Measurements from ENCODE around the gene RPS6KA1. TPM values are rescaled to one million over a fixed set of nuclear protein-coding genes. Genes with fewer than 3 reads are reported as not detected.

RPS6KA1 gene
- total RNA-seq, 4 donors from 2014 or later = 153 to 202 (median 174) TPM

DNA sequence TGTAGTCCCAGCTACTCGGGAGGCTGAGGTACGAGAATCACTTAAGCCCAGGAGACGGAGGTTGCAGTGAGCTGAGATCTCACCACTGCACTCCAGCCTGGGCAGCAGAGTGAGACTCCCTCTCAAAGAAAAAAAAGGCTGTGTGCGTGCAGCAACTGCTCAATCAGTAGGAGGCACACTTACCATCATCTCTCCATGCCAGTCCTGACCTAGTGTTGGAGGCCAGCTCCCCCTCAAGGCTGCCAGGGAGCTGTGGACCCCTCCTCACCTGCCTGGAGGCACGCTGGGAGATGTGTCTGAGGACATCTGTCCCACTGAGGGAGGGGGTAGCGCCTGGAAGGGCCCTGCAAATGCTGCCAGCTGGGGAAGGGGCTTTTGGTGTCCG, 11.9 kb downstream of the RPS6KA1 start:
- H3K27ac ChIP-seq = peak overlapping the region; percentile 61 to 85 (median 78)
- in situ Hi-C loops (cut with MboI; ENCODE audit: low pct_ligation_motif_present in 1 of 4, low pct_unique_long_range_greater_than_20kb in 1 of 4, low sequenced_read_pairs in 3 of 4) (no loop called here), intact Hi-C loops (cut with DNase I; ENCODE audit: low total_unique reads) (no loop called here)
- peaks cover 9 to 45% (median 14%) of the 10 kb centered on the region in 4 donors for H3K4me1 ChIP-seq
- no peaks in the 10 kb centered on the region for H3K36me3 ChIP-seq
- no peaks in the 10 kb centered on the region for H3K27me3 ChIP-seq
- TF ChIP-seq, protein P1, sequence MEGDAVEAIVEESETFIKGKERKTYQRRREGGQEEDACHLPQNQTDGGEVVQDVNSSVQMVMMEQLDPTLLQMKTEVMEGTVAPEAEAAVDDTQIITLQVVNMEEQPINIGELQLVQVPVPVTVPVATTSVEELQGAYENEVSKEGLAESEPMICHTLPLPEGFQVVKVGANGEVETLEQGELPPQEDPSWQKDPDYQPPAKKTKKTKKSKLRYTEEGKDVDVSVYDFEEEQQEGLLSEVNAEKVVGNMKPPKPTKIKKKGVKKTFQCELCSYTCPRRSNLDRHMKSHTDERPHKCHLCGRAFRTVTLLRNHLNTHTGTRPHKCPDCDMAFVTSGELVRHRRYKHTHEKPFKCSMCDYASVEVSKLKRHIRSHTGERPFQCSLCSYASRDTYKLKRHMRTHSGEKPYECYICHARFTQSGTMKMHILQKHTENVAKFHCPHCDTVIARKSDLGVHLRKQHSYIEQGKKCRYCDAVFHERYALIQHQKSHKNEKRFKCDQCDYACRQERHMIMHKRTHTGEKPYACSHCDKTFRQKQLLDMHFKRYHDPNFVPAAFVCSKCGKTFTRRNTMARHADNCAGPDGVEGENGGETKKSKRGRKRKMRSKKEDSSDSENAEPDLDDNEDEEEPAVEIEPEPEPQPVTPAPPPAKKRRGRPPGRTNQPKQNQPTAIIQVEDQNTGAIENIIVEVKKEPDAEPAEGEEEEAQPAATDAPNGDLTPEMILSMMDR (IDR thresholded peaks at IDR 0.05) = no peak
- TF ChIP-seq POLR2A (IDR thresholded peaks at IDR 0.05) (no peak), POLR2AphosphoS5 (IDR thresholded peaks at IDR 0.05) (no peak), EP300 (IDR thresholded peaks at IDR 0.05; ENCODE audit: low read depth) (no peak)
- H3K9me3 ChIP-seq = no peaks in the 10 kb centered on the region
- no peak overlapping the region for H3K4me3 ChIP-seq
- DNase-seq = no peak
- 76% methylated on average over 6 of the region's 7 CpGs; no CpG with 5 or more reads in 1 of the 2 donors for WGBS, 2 donors (ENCODE audit: low coverage in 1 of 2)

DNA sequence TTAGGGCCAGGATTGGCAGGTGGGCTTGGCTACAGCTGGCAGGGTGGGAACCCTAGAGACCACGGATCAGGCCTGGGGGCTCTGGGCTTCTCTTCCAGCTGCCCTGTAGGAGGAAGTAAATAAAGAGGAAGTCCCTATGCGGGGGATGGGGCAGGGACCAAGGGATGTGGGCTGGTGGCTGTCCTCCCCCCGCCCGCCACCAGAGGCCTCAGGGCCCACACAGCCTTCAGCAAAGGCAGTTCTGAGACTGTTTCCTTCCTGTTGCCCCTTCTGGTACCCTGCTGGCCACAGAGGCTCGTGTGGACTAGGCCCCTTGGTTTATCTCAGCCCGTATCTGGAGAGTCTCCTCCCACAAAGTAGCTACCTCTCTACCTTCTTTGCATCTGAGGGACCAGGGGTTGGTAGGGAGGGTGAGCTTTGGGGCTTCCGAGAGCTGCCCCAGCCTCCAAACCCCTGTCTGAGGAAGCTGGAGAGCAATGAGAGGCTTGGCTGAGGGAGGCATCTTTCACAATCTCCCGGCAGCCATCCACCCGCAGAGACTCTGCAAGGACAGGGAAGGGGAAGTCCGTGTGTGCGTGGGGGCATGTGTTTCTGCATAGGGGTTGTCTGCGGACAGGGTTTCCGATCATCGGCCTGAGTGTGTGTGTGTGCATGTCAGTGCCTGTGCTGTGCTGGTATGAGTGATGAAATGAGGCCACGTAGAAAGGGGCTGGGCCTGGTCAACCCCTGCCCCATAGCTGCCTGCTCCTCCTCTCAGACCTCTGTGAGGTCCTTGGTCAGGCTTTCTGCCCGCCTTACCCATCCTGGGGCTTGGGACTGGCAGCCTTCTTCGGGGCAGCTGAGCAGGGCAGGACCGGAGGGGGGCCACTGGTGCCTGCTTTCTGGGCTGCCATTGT, 12.5 kb downstream of the RPS6KA1 start:
- H3K4me1 ChIP-seq = peaks cover 9 to 44% (median 11%) of the 10 kb centered on the region in 4 donors
- in situ Hi-C loops (cut with MboI; ENCODE audit: low pct_ligation_motif_present in 1 of 4, low pct_unique_long_range_greater_than_20kb in 1 of 4, low sequenced_read_pairs in 3 of 4) (no loop called here), intact Hi-C loops (cut with DNase I; ENCODE audit: low total_unique reads) (no loop called here)
- peak; percentile 81 for DNase-seq
- no peaks in the 10 kb centered on the region for H3K36me3 ChIP-seq
- H3K27me3 ChIP-seq = no peaks in the 10 kb centered on the region
- peak overlapping the region in 1 of 4 donors; percentile 3 for H3K4me3 ChIP-seq
- TF ChIP-seq, protein P1 (IDR thresholded peaks at IDR 0.05) = peak; percentile 23 to 57 (median 26)
- peak; percentile 30 for TF ChIP-seq POLR2A (IDR thresholded peaks at IDR 0.05)
- TF ChIP-seq POLR2AphosphoS5 (IDR thresholded peaks at IDR 0.05) = peak in 1 of 3 donors; percentile 4
- no peak for TF ChIP-seq EP300 (IDR thresholded peaks at IDR 0.05; ENCODE audit: low read depth)
- WGBS, 2 donors (ENCODE audit: low coverage in 1 of 2) = 44 to 50% methylated on average over 3 to 18 of the region's 18 CpGs
- no peaks in the 10 kb centered on the region for H3K9me3 ChIP-seq
- H3K27ac ChIP-seq = peak overlapping the region; percentile 61 to 85 (median 78)

DNA sequence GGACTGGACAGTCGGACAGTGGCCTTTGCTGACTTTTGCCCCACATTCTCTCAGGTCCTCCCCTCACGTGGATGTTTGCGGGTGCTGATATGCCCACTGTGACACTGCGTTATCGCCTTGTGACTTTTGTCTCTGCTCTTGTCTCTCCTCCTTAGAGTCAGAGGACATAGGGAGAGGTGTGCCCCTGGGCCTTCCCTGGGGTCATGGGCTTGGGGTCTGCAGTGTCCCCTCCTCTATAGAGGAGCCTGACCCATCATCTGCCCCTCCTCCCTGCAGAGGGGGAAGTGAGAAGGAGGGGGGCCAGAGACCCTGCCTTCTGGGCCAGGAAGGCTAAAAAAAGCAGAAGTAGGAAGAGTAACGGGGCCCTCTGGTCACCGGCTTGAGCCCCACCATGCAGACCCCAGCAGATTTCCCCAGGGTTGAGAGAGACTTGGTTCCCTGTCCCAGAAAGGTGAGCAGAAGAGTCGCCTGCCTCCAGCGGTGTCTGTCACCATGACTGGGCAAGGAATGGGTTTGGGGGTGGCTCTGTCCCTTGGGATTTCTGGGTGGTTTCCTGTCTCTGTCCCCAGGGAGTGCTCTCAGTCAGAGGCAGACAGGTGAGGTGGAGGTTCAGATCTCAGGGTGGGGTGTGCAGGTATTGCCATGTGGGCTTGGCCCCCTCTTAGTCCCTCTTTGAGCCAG, 13.3 kb downstream of the RPS6KA1 start:
- peak overlapping the region in 1 of 4 donors; percentile 10 for H3K4me3 ChIP-seq
- no peak for DNase-seq
- H3K4me1 ChIP-seq = peaks cover under 1 to 41% (median 5%) of the 10 kb centered on the region in 4 donors
- no peaks in the 10 kb centered on the region for H3K9me3 ChIP-seq
- H3K36me3 ChIP-seq = no peaks in the 10 kb centered on the region
- peak overlapping the region; percentile 61 to 85 (median 78) for H3K27ac ChIP-seq
- WGBS, 2 donors (ENCODE audit: low coverage in 1 of 2) = 58% methylated on average over 9 of the region's 9 CpGs; no CpG with 5 or more reads in 1 of the 2 donors
- in situ Hi-C loops (cut with MboI; ENCODE audit: low pct_ligation_motif_present in 1 of 4, low pct_unique_long_range_greater_than_20kb in 1 of 4, low sequenced_read_pairs in 3 of 4) = no loop called here
- intact Hi-C loops (cut with DNase I; ENCODE audit: low total_unique reads) = no loop called here
- no peaks in the 10 kb centered on the region for H3K27me3 ChIP-seq
- no peak for TF ChIP-seq POLR2A (IDR thresholded peaks at IDR 0.05)
- no peak for TF ChIP-seq EP300 (IDR thresholded peaks at IDR 0.05; ENCODE audit: low read depth)
- TF ChIP-seq, protein P1 (IDR thresholded peaks at IDR 0.05) = no peak
- TF ChIP-seq POLR2AphosphoS5 (IDR thresholded peaks at IDR 0.05) = no peak

DNA sequence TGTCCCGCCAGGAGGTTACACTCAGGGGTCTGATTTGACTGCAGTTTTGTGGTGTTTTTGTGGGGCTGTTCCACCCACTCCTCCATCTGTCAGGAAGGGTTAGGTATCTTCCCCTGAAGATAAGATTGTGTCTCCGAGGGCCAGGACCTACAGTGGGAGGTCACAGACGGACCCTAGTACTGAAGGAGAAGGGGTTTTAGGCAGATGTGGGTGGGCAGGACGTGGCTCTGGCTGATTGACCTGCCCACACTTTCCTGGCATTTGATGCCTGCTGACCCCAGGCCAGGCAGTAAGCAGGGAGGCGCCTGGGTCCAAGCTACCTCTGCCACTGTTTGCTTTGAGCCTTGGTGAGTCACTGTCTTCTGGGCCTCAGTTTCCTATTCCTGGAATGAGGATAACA, 13.9 kb downstream of the RPS6KA1 start:
- DNase-seq = no peak

More for the DNA sequence above, 13.9 kb downstream of the RPS6KA1 start:
- H3K4me1 ChIP-seq = peaks cover 0 to 37% (median 5%) of the 10 kb centered on the region in 4 donors
- no peaks in the 10 kb centered on the region for H3K9me3 ChIP-seq
- intact Hi-C loops (cut with DNase I; ENCODE audit: low total_unique reads) (no loop called here), in situ Hi-C loops (cut with MboI; ENCODE audit: low pct_ligation_motif_present in 1 of 4, low pct_unique_long_range_greater_than_20kb in 1 of 4, low sequenced_read_pairs in 3 of 4) (no loop called here)
- TF ChIP-seq EP300 (IDR thresholded peaks at IDR 0.05; ENCODE audit: low read depth) = no peak
- TF ChIP-seq, protein P1 (IDR thresholded peaks at IDR 0.05) = no peak
- TF ChIP-seq POLR2AphosphoS5 (IDR thresholded peaks at IDR 0.05) = no peak
- TF ChIP-seq POLR2A (IDR thresholded peaks at IDR 0.05) = no peak
- H3K27ac ChIP-seq = peak overlapping the region; percentile 61 to 85 (median 78)
- H3K36me3 ChIP-seq = no peaks in the 10 kb centered on the region
- no peaks in the 10 kb centered on the region for H3K27me3 ChIP-seq
- H3K4me3 ChIP-seq = peak overlapping the region in 1 of 4 donors; percentile 10
- 69% methylated on average over 5 of the region's 5 CpGs; no CpG with 5 or more reads in 1 of the 2 donors for WGBS, 2 donors (ENCODE audit: low coverage in 1 of 2)
